HCT116 (cell line): ENCODE results near the gene PSMG3. TPM values are rescaled to one million over a fixed set of nuclear protein-coding genes. Genes with fewer than 3 reads are reported as not detected.

Experiments used
- ATAC-seq: fragments of 200-7000 bp; cut with Tn5 transposase; 2 replicates; pipeline ENCODE4 v1.9.1; 2020; ENCODE audit warnings: mild to moderate bottlenecking, moderate library complexity
- BruUV-seq: library from RNA; stranded (reverse); fragments of 400-500 nt; replicated peaks from 2 replicates; lab custom pipeline; 2021; lab: Mats Ljungman, UMichigan
- CTCF ChIA-PET: fragments of 300-600 bp; sonication (Branson Sonifier 250); formaldehyde crosslinking; loops from one replicate; lab custom pipeline; 2021; ENCODE audit warnings: antibody characterized with exemption; lab: Charles Lee
- POLR2A ChIA-PET: fragments of 300-600, 350-600 bp; sonication (Branson Sonifier 250); formaldehyde crosslinking; loops from one replicate; lab custom pipeline; 2021; ENCODE audit warnings: antibody characterized with exemption; lab: Charles Lee
- RAD21 ChIA-PET, 2 experiments: fragments of 300-600 bp; sonication (Branson Sonifier 250); formaldehyde crosslinking; loops; one replicate each; lab custom pipeline; 2023; ENCODE audit warnings: low total read pairs in 2 of 2; ENCODE audit not compliant: uncharacterized antibody in 2 of 2, unreplicated experiment in 2 of 2, low non-redundant PET in 1 of 2; lab: Charles Lee
- DNase-seq: peaks from one replicate; pipeline ENCODE4 v3.0.0-alpha.2; 2010; ENCODE audit warnings: low read depth, low spot score
- H2AFZ ChIP-seq: fragments of 200-600 bp; shearing (Covaris generic), sonication (generic); 2 replicates; pipeline ENCODE4 v1.6.1; 2017; ENCODE audit warnings: low read depth, mixed run types, mixed read lengths, antibody characterized with exemption, low read length; ENCODE audit not compliant: poor library complexity, severe bottlenecking
- H3K27ac ChIP-seq: 2 replicates; pipeline ENCODE4 v1.5.1; 2012; ENCODE audit warnings: low read depth, low read length
- H3K27me3 ChIP-seq: fragments of 200-600 bp; sonication (generic); 2 replicates; pipeline ENCODE4 v1.6.1; 2016; ENCODE audit warnings: mixed run types, low read length, mixed read lengths; ENCODE audit not compliant: insufficient read depth
- H3K36me3 ChIP-seq, 2 experiments: fragments of 200-500 bp in 1 of 2; fragments of 200-600 bp in 1 of 2; sonication (Bioruptor generic) in 1 of 2; sonication (generic) in 1 of 2; 2 replicates each; pipeline versions ENCODE4 v1.5.1 to v1.6.1; 2014 to 2016; ENCODE audit warnings: low read length in 2 of 2, inconsistent platforms in 1 of 2, mixed read lengths in 1 of 2, mixed run types in 1 of 2; ENCODE audit not compliant: insufficient read depth in 2 of 2, control insufficient read depth in 1 of 2
- H3K4me1 ChIP-seq, 2 experiments: fragments of 200-600 bp in 1 of 2; sonication (generic) in 1 of 2; 2 replicates each; pipeline versions ENCODE4 v1.5.1 to v1.6.1; 2012 to 2017; ENCODE audit warnings: low read length in 2 of 2, inconsistent platforms in 1 of 2, mild to moderate bottlenecking in 1 of 2, mixed read lengths in 1 of 2, mixed run types in 1 of 2, moderate library complexity in 1 of 2; ENCODE audit not compliant: insufficient read depth in 2 of 2, control insufficient read depth in 1 of 2
- H3K4me2 ChIP-seq: fragments of 200-600 bp; sonication (generic); 2 replicates; pipeline ENCODE4 v1.6.1; 2017; ENCODE audit warnings: mixed run types, low read length, mixed read lengths
- H3K4me3 ChIP-seq, 2 experiments: fragments of 200-600 bp in 1 of 2; sonication (generic) in 1 of 2; replicated peaks in 1 of 2; 2 replicates each; pipeline ENCODE4 v1.5.1; 2011 to 2016; ENCODE audit warnings: low read length in 2 of 2, control low read depth in 1 of 2, low read depth in 1 of 2, mild to moderate bottlenecking in 1 of 2, mixed read lengths in 1 of 2, mixed run types in 1 of 2
- H3K79me2 ChIP-seq: fragments of 200-600 bp; sonication (generic); 2 replicates; pipeline ENCODE4 v1.6.1; 2017; ENCODE audit warnings: mild to moderate bottlenecking, mixed run types, low read length, moderate library complexity, mixed read lengths; ENCODE audit not compliant: insufficient read depth
- H3K9ac ChIP-seq: fragments of 200-600 bp; sonication (generic); 2 replicates; pipeline ENCODE4 v1.6.1; 2016; ENCODE audit warnings: low read length, mixed read lengths
- H3K9me2 ChIP-seq: fragments of 200-600 bp; sonication (generic), shearing (Covaris generic); 2 replicates; pipeline ENCODE4 v1.6.1; 2017; ENCODE audit warnings: mixed run types, mild to moderate bottlenecking, moderate library complexity; ENCODE audit not compliant: insufficient read depth
- H3K9me3 ChIP-seq, 2 experiments: fragments of 200-500 bp in 1 of 2; fragments of 200-600 bp in 1 of 2; sonication (Bioruptor generic) in 1 of 2; sonication (generic) in 1 of 2; 2 replicates each; pipeline ENCODE4 v1.6.1; 2014 to 2017; ENCODE audit warnings: low read length in 2 of 2, mixed read lengths in 2 of 2, inconsistent platforms in 1 of 2, low read depth in 1 of 2, mild to moderate bottlenecking in 1 of 2, mixed run types in 1 of 2, moderate library complexity in 1 of 2; ENCODE audit not compliant: control insufficient read depth in 1 of 2, insufficient read depth in 1 of 2
- H4K20me1 ChIP-seq: fragments of 200-600 bp; sonication (generic), shearing (Covaris generic); 2 replicates; pipeline ENCODE4 v1.6.1; 2017; ENCODE audit warnings: mixed run types, mild to moderate bottlenecking, moderate library complexity; ENCODE audit not compliant: insufficient read depth
- EZH2 ChIP-seq: fragments of 200-600 bp; sonication (generic); IDR thresholded peaks from 2 replicates; pipeline ENCODE4 v1.6.1; 2017; ENCODE audit warnings: antibody characterized with exemption, mixed run types
- EZH2phosphoT487 ChIP-seq: fragments of 200-600 bp; IDR thresholded peaks from 2 replicates; pipeline ENCODE4 v1.6.1; 2018; ENCODE audit warnings: antibody characterized with exemption, borderline replicate concordance
- FOSL1 ChIP-seq: IDR thresholded peaks from 2 replicates; pipeline ENCODE4 v1.6.1; 2012; ENCODE audit warnings: low read depth
- JUND ChIP-seq: IDR thresholded peaks from 2 replicates; pipeline ENCODE4 v1.6.1; 2012
- intact Hi-C: fragments of 100-400 bp; cut with micrococcal nuclease; formaldehyde crosslinking; loops from 2 replicates; pipeline ENCODE4 v1.10.0; 2022
- total RNA-seq: library from RNA; stranded (reverse); gene quantifications from one replicate; pipeline ENCODE4 v1.2.1, GENCODE V29; 2021; ENCODE audit not compliant: unreplicated experiment

The PSMG3 gene
- total RNA-seq, 1 experiment from 2014 or later: 60.9 TPM

GRCh38 chr7:1596181-1597043, 26.6 kb upstream of the PSMG3 start:
- no peaks in the 10 kb centered on the region for H4K20me1 ChIP-seq
- no peak overlapping the region for H3K27ac ChIP-seq
- H2AFZ ChIP-seq: no peak overlapping the region
- no peak overlapping the region for H3K4me3 ChIP-seq
- H3K9me3 ChIP-seq: no peaks in the 10 kb centered on the region
- no peaks in the 10 kb centered on the region for H3K4me1 ChIP-seq
- no peak overlapping the region for H3K9ac ChIP-seq
- ChIA-PET POLR2A (no interaction called here), RAD21 (no interaction called here), CTCF (no interaction called here)
- BruUV-seq: no TSS peak
- no peak for DNase-seq
- TF ChIP-seq EZH2: no peak
- no peak for TF ChIP-seq FOSL1
- H3K4me2 ChIP-seq: no peak overlapping the region
- H3K27me3 ChIP-seq: peaks cover 2% of the 10 kb centered on the region; the same call in 1 of the 2 replicates
- no peaks in the 10 kb centered on the region for H3K36me3 ChIP-seq
- no peak for ATAC-seq
- no peaks in the 10 kb centered on the region for H3K79me2 ChIP-seq
- no peaks in the 10 kb centered on the region for H3K9me2 ChIP-seq
- intact Hi-C loops: no loop called here

- ChIA-PET POLR2A (no interaction called here), CTCF (no interaction called here), RAD21 (no interaction called here)
- TF ChIP-seq EZH2 (no peak), EZH2phosphoT487 (no peak), JUND (no peak)
- Histone ChIP-seq H2AFZ (no peak overlapping the region), H3K4me3 (no peak overlapping the region), H3K4me2 (no peak overlapping the region), H3K9ac (no peak overlapping the region), H3K27ac (no peak overlapping the region), H4K20me1 (no peaks in the 10 kb centered on the region), H3K79me2 (no peaks in the 10 kb centered on the region), H3K27me3 (peaks cover 4% of the 10 kb centered on the region; the same call in 1 of the 2 replicates), H3K9me3 (no peaks in the 10 kb centered on the region), H3K9me2 (no peaks in the 10 kb centered on the region), H3K4me1 (no peaks in the 10 kb centered on the region), H3K36me3 (no peaks in the 10 kb centered on the region)
- ATAC-seq: no peak
- intact Hi-C loops: no loop called here
- no peak for DNase-seq
- BruUV-seq: no TSS peak
Measured at GRCh38 chr7:1595636-1596035, 25.8 kb upstream of the PSMG3 start.
